Central memory CD4-positive, alpha-beta T cell (primary cell): Measurements from ENCODE around the gene GNAZ.

Source experiments
- DNase-seq: peaks from one replicate; pipeline ENCODE4 v3.0.0; 2022

The GNAZ gene

GRCh38 chr22:23079240-23079768, 9.0 kb downstream of the GNAZ start:
- no peak for DNase-seq

DNA sequence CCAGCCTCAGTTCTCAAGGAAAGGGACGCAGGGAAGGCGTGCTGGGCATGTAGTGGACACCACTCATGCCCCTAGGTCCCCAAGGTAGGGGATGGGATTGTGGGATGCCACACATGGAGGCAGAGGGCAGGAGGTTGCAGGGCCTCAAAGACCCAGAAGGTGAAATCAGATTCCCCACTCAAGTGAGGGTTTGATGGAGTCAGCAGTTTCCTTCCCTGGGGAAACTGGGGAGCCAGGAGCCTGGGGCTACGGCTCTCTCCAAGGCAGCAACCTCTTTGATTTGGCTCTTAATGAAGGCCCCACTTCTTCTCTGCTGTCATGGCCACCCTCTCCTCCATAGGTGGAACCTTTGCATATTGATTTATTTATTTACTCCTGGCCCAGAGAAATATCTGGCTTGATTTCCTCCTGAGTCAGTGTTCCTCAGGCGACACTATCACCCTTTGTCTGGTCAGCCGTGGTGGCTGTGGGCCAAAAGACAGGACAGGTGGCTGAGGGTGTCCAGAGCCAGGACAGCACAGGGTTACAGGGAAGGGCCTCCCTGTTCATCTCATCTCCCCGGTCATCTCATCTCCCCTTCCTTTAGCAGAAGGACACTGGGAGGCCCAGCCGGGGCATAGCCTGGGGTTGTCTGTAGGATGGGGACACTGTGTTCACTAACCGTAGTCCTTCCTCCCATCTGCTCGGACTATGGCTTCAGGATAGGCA, 9.6 kb downstream of the GNAZ start:
- DNase-seq: no peak

GRCh38 chr22:23080613-23081290, 10.4 kb downstream of the GNAZ start:
- DNase-seq: no peak

GRCh38 chr22:23082534-23083314, 12.4 kb downstream of the GNAZ start:
- DNase-seq: no peak

DNA sequence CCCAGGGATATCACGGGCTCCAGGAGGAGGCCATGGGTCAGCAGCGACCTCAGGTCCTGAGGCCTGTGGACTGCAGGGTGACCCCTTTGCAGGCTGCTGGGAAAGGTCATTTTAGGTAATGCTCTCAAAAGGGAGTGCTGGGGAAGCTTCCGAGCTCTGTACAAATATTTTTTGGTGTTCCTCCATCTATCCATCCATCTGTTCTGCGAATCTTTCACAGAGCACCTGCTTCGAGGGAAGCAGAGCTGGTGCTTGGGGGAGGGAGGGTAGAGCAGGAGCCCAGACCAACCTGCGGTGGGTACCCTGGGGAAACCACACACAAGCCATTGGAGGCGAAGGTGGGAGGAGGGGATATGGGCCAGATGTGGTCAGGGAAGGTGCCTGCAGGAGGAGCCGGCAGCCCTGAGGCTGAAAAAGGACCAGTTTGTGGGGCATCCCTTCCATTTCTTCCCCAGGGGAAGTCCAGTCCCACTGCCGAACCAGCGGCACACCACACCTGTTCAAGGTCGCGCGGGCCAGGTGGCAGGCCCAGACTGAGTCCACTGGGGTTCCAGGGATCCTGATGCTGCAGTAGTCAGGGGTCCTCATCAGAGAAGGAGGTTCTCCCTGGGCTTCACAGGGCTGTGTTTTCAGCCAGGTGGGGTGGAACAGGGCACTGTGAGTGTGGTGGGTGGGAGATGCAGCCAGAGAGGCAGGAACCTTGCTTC, 13.1 kb downstream of the GNAZ start:
- no peak for DNase-seq

GRCh38 chr22:23084453-23085350, 14.4 kb downstream of the GNAZ start:
- no peak for DNase-seq

DNA sequence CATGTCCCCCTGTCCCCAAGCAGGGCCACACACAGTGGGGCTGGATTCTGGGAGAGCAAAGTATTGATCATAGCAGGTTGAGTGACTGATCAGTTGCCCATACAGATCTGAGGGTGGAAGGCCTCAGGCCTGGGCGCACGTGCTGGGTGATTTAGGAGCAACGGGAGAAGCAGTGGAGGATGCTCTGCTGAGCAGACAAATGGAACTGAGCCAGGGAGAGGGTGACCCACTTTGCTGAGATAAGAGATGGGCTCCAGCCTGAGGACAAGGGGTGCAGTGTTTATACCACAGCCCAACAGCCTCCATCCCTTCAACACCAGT, 15.0 kb downstream of the GNAZ start:
- DNase-seq: no peak

- DNase-seq: no peak
These were observed 15.5 kb downstream of the GNAZ start for GRCh38 chr22:23085785-23086184.

DNA sequence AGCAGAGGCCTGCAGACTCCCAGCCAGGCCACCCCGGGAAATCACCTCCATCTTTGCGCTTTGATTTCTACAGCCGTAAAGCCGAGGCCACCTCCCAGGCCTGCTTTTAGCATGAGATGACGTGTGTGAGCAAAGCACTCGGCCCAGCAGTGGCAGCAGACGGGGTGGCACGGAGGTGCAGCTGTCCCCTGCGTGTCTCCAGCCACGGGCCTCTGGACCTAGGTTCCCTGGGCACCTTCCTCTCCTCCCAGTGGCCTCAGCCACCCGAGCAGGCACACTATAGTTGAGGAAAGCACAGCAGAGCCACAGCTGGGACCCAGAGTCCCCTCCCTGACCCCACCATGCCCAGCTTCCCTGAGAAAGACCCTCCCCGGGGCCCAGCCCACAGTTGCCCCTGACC, 15.9 kb downstream of the GNAZ start:
- DNase-seq: no peak

GRCh38 chr22:23086787-23087186, 16.5 kb downstream of the GNAZ start:
- DNase-seq: no peak

GRCh38 chr22:23088199-23088604, 17.9 kb downstream of the GNAZ start:
- no peak for DNase-seq

- no peak for DNase-seq
These were observed 18.7 kb downstream of the GNAZ start for GRCh38 chr22:23089010-23089409.

DNA sequence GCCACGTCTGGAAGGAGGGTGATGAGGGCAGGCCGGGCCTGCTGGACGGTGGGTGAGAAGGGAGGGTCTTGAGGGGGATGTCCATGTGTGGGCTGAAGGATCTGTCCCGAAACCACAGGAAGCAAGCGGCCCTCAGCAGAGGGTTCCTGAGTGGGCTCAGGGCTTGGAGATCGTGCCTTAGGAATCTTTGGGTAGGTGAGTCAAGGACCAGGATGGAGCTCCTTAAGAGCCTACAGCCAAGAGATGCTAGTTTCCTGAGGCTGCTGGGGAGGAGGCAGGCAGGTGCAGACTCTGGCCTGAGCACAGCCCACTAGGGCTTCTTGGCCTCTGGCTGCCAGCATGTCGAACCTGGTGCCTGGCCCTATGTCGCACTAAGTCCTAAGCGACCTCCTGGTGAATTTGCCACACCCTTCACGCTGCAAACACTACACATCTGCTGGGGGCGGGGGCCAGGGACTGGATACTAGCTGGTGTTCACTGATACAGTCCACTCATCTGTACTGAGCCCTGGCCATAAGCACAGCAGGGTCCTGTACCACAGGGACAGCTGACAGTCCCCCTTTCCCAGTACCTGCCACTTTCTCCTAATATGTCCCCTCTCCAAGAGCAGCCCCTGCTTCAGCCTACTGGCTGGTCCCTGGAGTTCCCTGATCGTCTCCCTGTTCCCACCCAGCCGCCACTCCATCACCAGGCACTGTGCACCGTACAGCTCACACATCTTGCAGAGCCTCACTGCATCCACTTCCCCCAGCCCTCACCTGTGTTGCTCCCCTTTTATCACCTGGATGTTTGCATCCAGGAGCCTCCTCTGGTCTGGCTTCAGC, 19.5 kb downstream of the GNAZ start:
- DNase-seq: no peak

DNA sequence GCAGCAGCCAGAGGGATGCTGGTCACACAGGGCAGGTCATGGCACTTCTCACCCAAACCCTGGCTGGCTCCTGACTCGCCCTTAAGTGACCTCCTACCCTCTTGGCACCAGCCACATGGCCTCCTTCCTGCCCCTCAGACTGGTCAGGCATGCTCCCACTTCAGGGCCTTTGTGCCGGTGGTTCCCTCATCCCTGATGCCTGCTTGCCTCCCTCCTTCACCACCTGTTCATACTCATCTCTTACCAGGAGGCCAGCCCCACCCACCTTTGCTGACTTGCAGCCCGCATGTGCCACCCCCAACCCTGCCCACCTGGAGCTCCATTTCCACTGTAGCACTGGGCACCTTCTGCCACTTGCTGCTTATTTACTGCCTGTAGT, 20.1 kb downstream of the GNAZ start:
- DNase-seq: no peak

DNA sequence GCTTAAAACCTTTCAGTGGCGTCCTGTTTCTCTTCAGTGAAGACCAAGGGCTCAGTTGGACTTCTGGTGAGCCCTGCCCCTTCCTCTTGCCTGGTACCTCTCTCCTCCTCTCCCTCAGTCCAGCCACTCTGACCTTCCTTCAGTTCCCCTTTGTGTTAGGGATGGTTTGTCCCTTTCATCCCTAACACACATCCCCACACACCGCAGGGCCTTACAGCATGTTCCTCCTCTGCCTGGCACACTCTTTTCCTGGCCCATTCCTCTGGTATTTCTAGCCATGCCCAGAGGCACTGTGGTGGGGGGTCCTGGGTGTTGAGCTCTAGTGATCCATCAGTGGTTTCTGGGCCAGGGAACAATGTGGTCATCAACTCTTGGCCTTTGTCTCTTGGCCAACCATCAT, 21.4 kb downstream of the GNAZ start:
- no peak for DNase-seq

DNA sequence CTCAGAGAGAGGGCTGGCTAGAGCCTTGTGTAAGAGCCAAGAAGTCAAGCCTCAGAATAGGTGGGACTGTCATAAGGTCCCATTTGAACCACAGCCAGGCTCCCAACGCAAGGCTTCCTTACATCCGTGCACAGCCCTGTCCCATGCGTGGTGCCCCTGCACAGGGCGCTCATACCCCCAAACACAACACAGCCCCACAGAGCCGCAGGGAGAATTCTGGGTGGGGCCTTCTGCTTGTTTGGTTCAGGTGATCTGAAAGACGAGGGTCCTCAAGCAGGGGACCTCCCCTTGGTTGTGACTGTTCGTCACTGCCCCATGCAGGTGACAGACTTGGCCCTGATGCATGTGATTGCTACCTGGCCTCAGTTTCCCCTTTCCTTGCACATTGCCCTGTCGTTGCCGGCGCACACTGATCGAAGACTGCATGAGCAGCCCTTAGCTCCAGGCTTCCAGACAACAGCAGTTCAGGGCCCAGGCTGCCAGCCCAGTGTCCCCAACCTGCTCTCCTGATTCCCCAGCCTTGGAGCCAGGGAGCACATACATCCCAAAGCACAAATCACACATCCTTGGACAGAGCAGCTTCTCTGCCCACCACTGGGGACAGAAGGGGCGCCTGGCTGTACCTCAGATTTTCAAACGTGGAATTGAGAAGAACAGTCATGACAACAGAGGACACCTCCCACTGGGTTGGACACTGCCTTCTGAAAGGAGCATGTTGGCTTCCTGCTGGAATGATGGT, 22.1 kb downstream of the GNAZ start:
- DNase-seq: no peak

DNA sequence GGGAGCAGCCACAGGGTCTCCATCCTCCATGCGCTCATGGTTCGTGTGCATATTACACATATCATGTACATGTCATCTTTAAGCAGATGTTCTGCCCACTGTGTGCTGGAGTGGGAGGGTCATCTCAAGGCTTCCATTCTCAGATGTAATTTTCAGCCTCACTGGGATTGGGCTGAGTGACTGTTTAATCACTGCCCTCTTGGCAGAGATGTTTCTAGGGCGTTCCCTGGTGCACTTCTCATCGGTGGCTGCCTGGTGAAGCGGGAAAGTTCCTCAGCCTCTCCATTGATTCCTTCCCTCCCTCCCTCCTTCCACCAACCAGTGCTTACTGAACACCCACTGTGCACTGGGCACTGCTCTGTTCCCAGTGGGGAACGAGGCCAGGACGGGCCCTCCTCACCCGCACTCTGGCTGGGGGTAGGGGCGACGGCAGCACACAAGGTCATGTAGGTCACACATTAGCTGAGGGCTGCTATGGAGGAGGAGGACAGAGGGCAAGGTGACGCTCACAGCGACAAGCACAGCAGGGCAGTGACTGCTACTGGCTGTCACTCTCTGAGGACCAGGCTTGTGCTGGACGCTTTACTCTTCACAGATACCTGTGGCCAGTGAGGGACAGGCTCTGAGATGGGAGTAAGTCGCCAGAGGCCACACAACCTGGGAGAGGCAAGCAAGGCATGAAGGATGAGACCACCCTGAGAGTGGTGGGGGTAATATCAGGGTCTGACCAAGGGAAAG, 22.9 kb downstream of the GNAZ start:
- DNase-seq: no peak

DNA sequence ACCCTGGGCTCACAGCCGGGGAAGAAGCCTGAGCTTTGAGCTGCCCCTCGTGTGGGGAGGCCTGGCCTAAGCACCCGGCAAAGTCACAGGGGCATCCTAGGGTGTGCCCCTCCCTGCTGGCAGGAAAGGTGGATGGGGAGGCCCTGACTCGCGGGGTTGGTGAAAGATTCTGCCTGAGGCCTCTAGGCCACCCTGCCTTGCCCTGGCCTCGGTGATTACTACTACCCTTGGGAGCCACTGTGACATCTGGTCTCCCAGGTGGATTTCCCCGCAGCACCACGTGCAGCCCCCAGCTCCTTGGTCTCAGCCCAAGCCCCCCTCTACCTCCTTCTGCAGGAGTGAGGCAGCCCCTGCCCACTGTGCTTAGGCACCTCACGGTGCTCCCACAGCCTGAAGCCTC, 23.9 kb downstream of the GNAZ start:
- no peak for DNase-seq
